Chondrocyte (in vitro differentiated cells): ENCODE data around the gene IKZF3. TPM values are rescaled to one million over a fixed set of nuclear protein-coding genes. Genes with fewer than 3 reads are reported as not detected.

Experiments
- DNase-seq: peaks from one replicate; pipeline ENCODE4 v3.0.0; 2021; ENCODE audit warnings: mixed read lengths, low spot score
- H3K27ac Mint-ChIP-seq: one replicate; pipeline ENCODE4 v1.8.0; 2021; ENCODE audit warnings: mild to moderate bottlenecking, moderate library complexity, mixed read lengths; ENCODE audit not compliant: unreplicated experiment
- H3K27me3 Mint-ChIP-seq: 2 replicates; pipeline ENCODE4 v1.8.0; 2021; ENCODE audit warnings: low read depth, mixed read lengths
- H3K36me3 Mint-ChIP-seq: 2 replicates; pipeline ENCODE4 v1.8.0; 2021; ENCODE audit warnings: low read depth, mixed read lengths
- H3K4me1 Mint-ChIP-seq: 2 replicates; pipeline ENCODE4 v1.8.0; 2021; ENCODE audit warnings: low read depth, mild to moderate bottlenecking, mixed read lengths
- H3K4me3 Mint-ChIP-seq: one replicate; pipeline ENCODE4 v1.8.0; 2021; ENCODE audit warnings: mild to moderate bottlenecking, moderate library complexity, mixed read lengths; ENCODE audit not compliant: unreplicated experiment
- H3K9me3 Mint-ChIP-seq: 2 replicates; pipeline ENCODE4 v1.8.0; 2021; ENCODE audit warnings: low read depth, mixed read lengths
- total RNA-seq: library from RNA; stranded (reverse); gene quantifications from 3 replicates; pipeline ENCODE4 v1.2.1, GENCODE V29; 2021
- TF ChIP-seq, protein P1 (sequence below): fragments of 200-600 bp; sonication (generic); IDR thresholded peaks from 2 replicates; pipeline ENCODE4 v1.5.0; 2021; ENCODE audit warnings: antibody characterized with exemption, mild to moderate bottlenecking, moderate library complexity

The IKZF3 gene
- total RNA-seq, 1 donor from 2014 or later, result not detected

DNA sequence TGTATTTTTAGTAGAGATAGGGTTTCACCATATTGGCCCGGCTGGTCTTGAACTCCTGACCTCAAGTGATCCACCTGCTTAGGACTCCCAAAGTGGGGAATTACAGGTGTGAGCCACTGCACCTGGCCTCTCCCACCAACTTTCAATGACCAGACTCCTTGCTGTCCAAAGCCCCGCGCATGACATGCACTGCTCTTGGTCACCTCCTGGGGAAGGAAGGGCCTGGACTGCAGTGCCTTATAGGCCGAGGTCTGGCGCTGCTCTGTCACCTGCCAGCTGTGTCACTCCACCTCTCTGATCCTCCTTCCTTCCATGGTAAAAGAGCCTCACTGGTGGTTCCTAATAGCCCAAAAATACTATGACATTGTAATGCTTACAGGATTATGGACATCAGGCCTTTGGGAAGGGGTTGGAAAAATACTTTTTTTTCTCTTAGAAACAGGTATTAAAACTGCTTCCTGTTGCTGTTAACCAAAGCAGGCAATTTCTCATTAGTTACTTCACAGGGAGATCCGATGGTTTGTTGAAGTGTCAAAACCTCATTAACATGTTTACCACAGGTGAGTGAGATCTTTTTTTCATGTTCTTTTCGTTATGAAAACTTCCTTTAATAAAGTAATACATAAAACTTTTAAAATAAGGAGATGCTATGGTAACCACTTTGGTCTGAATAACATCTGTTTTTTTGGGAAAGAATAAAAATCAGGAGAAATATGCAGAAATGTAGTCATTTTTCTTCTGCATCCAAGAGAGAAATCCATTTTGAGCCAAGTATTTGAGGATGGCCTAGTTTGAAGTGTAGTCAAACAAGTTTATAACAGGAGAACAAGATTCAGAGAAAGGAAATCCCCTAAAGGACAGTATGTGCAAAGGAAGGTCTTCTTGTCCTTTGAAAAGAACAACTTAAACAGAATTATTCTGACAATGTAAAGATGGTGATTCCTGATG lies 90.9 kb downstream of the IKZF3 start:
- H3K27ac Mint-ChIP-seq, result no peak overlapping the region
- H3K9me3 Mint-ChIP-seq, result no peaks in the 10 kb centered on the region
- TF ChIP-seq, protein P1, sequence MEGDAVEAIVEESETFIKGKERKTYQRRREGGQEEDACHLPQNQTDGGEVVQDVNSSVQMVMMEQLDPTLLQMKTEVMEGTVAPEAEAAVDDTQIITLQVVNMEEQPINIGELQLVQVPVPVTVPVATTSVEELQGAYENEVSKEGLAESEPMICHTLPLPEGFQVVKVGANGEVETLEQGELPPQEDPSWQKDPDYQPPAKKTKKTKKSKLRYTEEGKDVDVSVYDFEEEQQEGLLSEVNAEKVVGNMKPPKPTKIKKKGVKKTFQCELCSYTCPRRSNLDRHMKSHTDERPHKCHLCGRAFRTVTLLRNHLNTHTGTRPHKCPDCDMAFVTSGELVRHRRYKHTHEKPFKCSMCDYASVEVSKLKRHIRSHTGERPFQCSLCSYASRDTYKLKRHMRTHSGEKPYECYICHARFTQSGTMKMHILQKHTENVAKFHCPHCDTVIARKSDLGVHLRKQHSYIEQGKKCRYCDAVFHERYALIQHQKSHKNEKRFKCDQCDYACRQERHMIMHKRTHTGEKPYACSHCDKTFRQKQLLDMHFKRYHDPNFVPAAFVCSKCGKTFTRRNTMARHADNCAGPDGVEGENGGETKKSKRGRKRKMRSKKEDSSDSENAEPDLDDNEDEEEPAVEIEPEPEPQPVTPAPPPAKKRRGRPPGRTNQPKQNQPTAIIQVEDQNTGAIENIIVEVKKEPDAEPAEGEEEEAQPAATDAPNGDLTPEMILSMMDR, result no peak
- no peak overlapping the region for H3K4me3 Mint-ChIP-seq
- no peak for DNase-seq
- H3K27me3 Mint-ChIP-seq, result peaks cover 61% of the 10 kb centered on the region
- no peaks in the 10 kb centered on the region for H3K4me1 Mint-ChIP-seq
- peaks cover 3% of the 10 kb centered on the region for H3K36me3 Mint-ChIP-seq

DNA sequence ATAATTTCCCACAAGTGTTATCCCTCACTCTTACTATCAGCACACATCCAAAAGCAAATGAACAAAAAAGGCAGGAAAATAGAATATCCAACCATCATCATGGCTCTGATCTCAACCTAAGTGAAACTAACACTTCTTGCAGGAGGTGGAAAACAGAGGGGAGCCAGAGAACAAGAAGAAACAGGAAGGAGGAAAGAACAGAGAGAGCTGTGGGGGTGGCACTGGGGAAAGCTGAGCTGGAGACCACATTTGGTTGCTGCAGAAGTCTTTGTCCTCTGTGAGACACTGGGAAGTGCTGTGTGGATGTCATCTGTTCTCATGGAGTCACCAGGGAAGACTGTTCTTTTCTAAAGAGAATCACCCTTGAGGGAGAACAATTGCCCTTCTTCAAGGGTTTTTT lies 91.7 kb downstream of the IKZF3 start:
- H3K27ac Mint-ChIP-seq, result no peak overlapping the region
- TF ChIP-seq, protein P1, result no peak
- no peak overlapping the region for H3K4me3 Mint-ChIP-seq
- peaks cover 3% of the 10 kb centered on the region for H3K36me3 Mint-ChIP-seq
- DNase-seq, result no peak
- no peaks in the 10 kb centered on the region for H3K9me3 Mint-ChIP-seq
- H3K27me3 Mint-ChIP-seq, result peaks cover 57% of the 10 kb centered on the region
- H3K4me1 Mint-ChIP-seq, result no peaks in the 10 kb centered on the region

DNA sequence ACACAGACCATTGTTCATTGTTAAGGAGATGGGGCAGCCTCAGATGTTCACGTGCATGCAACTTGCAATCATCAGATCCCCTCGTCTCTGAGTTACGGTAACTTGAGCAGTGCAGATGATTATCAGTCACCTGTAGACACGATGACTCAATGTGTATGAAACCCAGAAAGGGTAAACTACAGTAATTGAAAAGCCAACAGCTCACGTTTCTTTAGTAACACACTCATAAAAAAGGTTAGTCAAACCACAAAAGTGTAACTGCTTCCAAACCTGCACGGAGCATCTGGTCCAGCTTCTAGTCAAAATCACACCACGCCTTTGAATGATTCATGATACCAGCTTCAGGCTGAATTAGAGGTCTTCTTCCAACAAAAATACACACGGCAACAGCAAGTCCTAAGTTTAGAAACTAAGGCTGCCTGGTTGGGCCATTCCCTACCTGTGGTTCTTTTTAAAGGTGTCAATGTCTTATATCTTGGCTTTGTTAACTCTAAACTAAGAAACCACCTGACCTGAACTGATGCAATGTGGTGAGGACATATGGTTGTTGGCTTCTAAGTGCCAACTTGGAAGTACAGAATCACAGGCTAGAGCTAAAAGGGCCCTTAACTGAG lies 94.0 kb downstream of the IKZF3 start:
- TF ChIP-seq, protein P1, result no peak
- H3K4me1 Mint-ChIP-seq, result no peaks in the 10 kb centered on the region

DNA sequence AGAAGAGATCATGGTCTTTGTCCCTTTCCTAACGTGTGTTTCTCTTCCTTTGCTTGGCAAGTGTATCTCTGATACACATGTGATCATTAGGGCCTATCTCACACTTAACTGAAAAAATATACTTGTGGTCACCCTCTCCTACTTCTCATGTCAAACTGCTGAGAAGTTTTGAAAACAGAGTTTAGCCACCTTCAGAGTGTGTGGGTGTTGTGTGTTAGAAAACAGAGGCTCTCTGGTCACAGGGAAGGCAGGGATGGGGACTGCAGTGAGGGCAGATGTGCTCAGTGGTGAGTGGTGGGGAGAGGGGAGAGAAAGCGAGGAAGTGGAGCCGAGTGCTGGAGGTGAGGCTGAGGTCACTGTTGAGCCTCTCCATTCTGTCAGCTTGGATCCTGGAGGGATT lies 97.0 kb downstream of the IKZF3 start:
- peaks cover 36% of the 10 kb centered on the region for H3K27me3 Mint-ChIP-seq

More for the DNA sequence above, 94.0 kb downstream of the IKZF3 start:
- H3K4me3 Mint-ChIP-seq, result no peak overlapping the region
- no peak for DNase-seq
- peaks cover 4% of the 10 kb centered on the region for H3K9me3 Mint-ChIP-seq
- H3K36me3 Mint-ChIP-seq, result peaks cover 3% of the 10 kb centered on the region
- no peak overlapping the region for H3K27ac Mint-ChIP-seq
- H3K27me3 Mint-ChIP-seq, result peaks cover 50% of the 10 kb centered on the region

DNA sequence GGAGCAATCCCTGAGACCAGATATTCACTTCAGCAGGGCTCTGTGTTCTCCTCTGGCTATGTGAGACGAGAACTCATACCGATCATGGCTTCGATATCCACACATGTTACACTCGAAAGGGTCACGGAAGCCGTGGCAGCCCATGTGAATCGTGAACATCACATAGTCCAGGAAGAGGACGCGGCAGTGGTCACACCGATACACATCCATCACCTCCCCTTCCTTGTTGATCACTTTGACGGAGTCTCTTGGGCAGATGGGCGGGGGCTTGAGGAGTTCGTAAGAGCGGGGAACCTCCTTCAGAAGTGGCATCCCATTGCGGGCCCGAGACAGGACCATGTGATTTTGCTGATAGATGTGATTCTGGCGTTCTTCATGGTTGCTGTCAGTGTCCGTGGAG lies 98.3 kb downstream of the IKZF3 start:
- H3K27ac Mint-ChIP-seq, result no peak overlapping the region
- H3K27me3 Mint-ChIP-seq, result peaks cover 28% of the 10 kb centered on the region
- no peak overlapping the region for H3K4me3 Mint-ChIP-seq
- no peaks in the 10 kb centered on the region for H3K36me3 Mint-ChIP-seq
- peaks cover 4% of the 10 kb centered on the region for H3K9me3 Mint-ChIP-seq
- TF ChIP-seq, protein P1, result no peak
- H3K4me1 Mint-ChIP-seq, result peaks cover 11% of the 10 kb centered on the region
- DNase-seq, result no peak

More for the DNA sequence above, 97.0 kb downstream of the IKZF3 start:
- Mint-ChIP-seq H3K4me3 (no peak overlapping the region), H3K4me1 (peaks cover 11% of the 10 kb centered on the region), H3K27ac (no peak overlapping the region), H3K9me3 (peaks cover 4% of the 10 kb centered on the region), H3K36me3 (peaks cover 3% of the 10 kb centered on the region)
- no peak for DNase-seq
- TF ChIP-seq, protein P1, result no peak
